Mesenchymal stem cell (in vitro differentiated cells and primary cell): ENCODE data around the gene MAPK1.

Experiments used
- DNase-seq: peaks from one replicate; pipeline ENCODE4 v3.0.0-alpha.2; 2013
- H2AFZ ChIP-seq: one replicate; pipeline ENCODE4 v1.6.1; 2013; ENCODE audit warnings: low read depth, mild to moderate bottlenecking, control low read depth, inconsistent platforms, low read length, moderate library complexity
- H2AK5ac ChIP-seq: 2 replicates; pipeline ENCODE4 v1.6.1; 2013; ENCODE audit warnings: low read length, moderate library complexity, mild to moderate bottlenecking, inconsistent platforms; ENCODE audit not compliant: severe bottlenecking
- H2BK120ac ChIP-seq: one replicate; pipeline ENCODE4 v1.6.1; 2013; ENCODE audit warnings: low read depth, mild to moderate bottlenecking, inconsistent platforms, low read length, moderate library complexity
- H2BK12ac ChIP-seq, 2 experiments: one replicate each; pipeline ENCODE4 v1.6.1; 2013; ENCODE audit warnings: inconsistent platforms in 2 of 2, low read length in 2 of 2, mild to moderate bottlenecking in 2 of 2, moderate library complexity in 2 of 2, control low read depth in 1 of 2
- H2BK15ac ChIP-seq: one replicate; pipeline ENCODE4 v1.6.1; 2013; ENCODE audit warnings: mild to moderate bottlenecking, low read depth, inconsistent platforms; ENCODE audit not compliant: poor library complexity, severe bottlenecking
- H2BK5ac ChIP-seq: 2 replicates; pipeline ENCODE4 v1.6.1; 2013; ENCODE audit warnings: low read depth, mild to moderate bottlenecking, low read length, control low read depth, inconsistent platforms; ENCODE audit not compliant: poor library complexity, severe bottlenecking
- H3K14ac ChIP-seq, 2 experiments: one replicate each; pipeline ENCODE4 v1.6.1; 2013; ENCODE audit warnings: inconsistent platforms in 2 of 2, low read length in 2 of 2, control low read depth in 1 of 2, mild to moderate bottlenecking in 1 of 2, moderate library complexity in 1 of 2
- H3K18ac ChIP-seq, 2 experiments: one replicate each; pipeline ENCODE4 v1.6.1; 2013; ENCODE audit warnings: inconsistent platforms in 2 of 2, low read length in 2 of 2, control low read depth in 1 of 2, low read depth in 1 of 2, mild to moderate bottlenecking in 1 of 2
- H3K23ac ChIP-seq, 2 experiments: one replicate each; pipeline ENCODE4 v1.6.1; 2013; ENCODE audit warnings: inconsistent platforms in 2 of 2, low read length in 2 of 2, mild to moderate bottlenecking in 2 of 2, moderate library complexity in 2 of 2, control low read depth in 1 of 2
- H3K27ac ChIP-seq: 2 replicates; pipeline ENCODE4 v1.5.1; 2013; ENCODE audit warnings: mild to moderate bottlenecking, moderate library complexity, low read length, control low read depth, inconsistent platforms; ENCODE audit not compliant: poor library complexity, severe bottlenecking
- H3K27me3 ChIP-seq, 2 experiments: 2 replicates each; pipeline versions ENCODE4 v1.6.1 to v1.7.0; 2013; ENCODE audit warnings: low read length in 2 of 2, mild to moderate bottlenecking in 2 of 2, moderate library complexity in 2 of 2, control low read depth in 1 of 2, inconsistent platforms in 1 of 2; ENCODE audit not compliant: control insufficient read depth in 1 of 2, insufficient read depth in 1 of 2
- H3K36me3 ChIP-seq, 2 experiments: 2 replicates each; pipeline versions ENCODE4 v1.6.1 to v1.7.0; 2013; ENCODE audit warnings: low read length in 2 of 2, control low read depth in 1 of 2, inconsistent platforms in 1 of 2, low read depth in 1 of 2, mild to moderate bottlenecking in 1 of 2; ENCODE audit not compliant: insufficient read depth in 2 of 2, control insufficient read depth in 1 of 2
- H3K4ac ChIP-seq, 2 experiments: one replicate each; pipeline ENCODE4 v1.6.1; 2013; ENCODE audit warnings: inconsistent platforms in 2 of 2, low read length in 2 of 2, mild to moderate bottlenecking in 2 of 2, moderate library complexity in 2 of 2, control low read depth in 1 of 2, low read depth in 1 of 2
- H3K4me1 ChIP-seq: 2 replicates; pipeline ENCODE4 v1.6.1; 2013; ENCODE audit warnings: low read depth, low read length, control low read depth; ENCODE audit not compliant: control insufficient read depth, insufficient read depth
- H3K4me2 ChIP-seq: 2 replicates; pipeline ENCODE4 v1.6.1; 2013; ENCODE audit warnings: low read length, mild to moderate bottlenecking, inconsistent platforms; ENCODE audit not compliant: poor library complexity, severe bottlenecking
- H3K4me3 ChIP-seq, 2 experiments: 2 replicates each; pipeline versions ENCODE4 v1.5.1 to v1.7.0; 2013; ENCODE audit warnings: low read length in 2 of 2, mild to moderate bottlenecking in 2 of 2, control low read depth in 1 of 2, low read depth in 1 of 2; ENCODE audit not compliant: insufficient read depth in 1 of 2
- H3K79me1 ChIP-seq: replicated peaks from 2 replicates; pipeline ENCODE4 v1.6.1; 2013; ENCODE audit warnings: mild to moderate bottlenecking, control low read depth, low read length, inconsistent platforms; ENCODE audit not compliant: poor library complexity, severe bottlenecking
- H3K9ac ChIP-seq: 2 replicates; pipeline ENCODE4 v1.7.0; 2013; ENCODE audit warnings: mild to moderate bottlenecking, low read length, moderate library complexity
- H3K9me3 ChIP-seq: 2 replicates; pipeline ENCODE4 v1.7.0; 2013; ENCODE audit warnings: mild to moderate bottlenecking, low read length; ENCODE audit not compliant: control insufficient read depth
- H4K8ac ChIP-seq: one replicate; pipeline ENCODE4 v1.6.1; 2013; ENCODE audit warnings: inconsistent platforms, mild to moderate bottlenecking, low read length, moderate library complexity
- H4K91ac ChIP-seq: one replicate; pipeline ENCODE4 v1.6.1; 2013; ENCODE audit warnings: mild to moderate bottlenecking, low read length, inconsistent platforms
- WGBS: methylation state at CpG from one replicate; pipeline ENCODE4 v1.1.7; 2013; ENCODE audit warnings: mixed read lengths; 5-methylcytosine and 5-hydroxymethylcytosine counted together

The MAPK1 gene

GRCh38 chr22:21710156-21710555, 157.3 kb downstream of the MAPK1 start:
- Histone ChIP-seq H2BK15ac (no peak overlapping the region), H3K4me3 (no peak overlapping the region), H3K4ac (no peak overlapping the region), H3K23ac (no peak overlapping the region), H2BK120ac (no peak overlapping the region), H2AK5ac (no peak overlapping the region), H3K27me3 (peaks cover 0 to 11% of the 10 kb centered on the region in 2 experiments), H4K8ac (no peak overlapping the region), H2BK12ac (no peak overlapping the region), H3K27ac (no peak overlapping the region), H4K91ac (no peak overlapping the region), H3K14ac (no peak overlapping the region), H2AFZ (no peak overlapping the region), H2BK5ac (no peak overlapping the region), H3K4me1 (peaks cover 4% of the 10 kb centered on the region), H3K18ac (no peak overlapping the region), H3K9me3 (no peaks in the 10 kb centered on the region), H3K9ac (no peak overlapping the region), H3K79me1 (no peaks in the 10 kb centered on the region), H3K36me3 (no peaks in the 10 kb centered on the region), H3K4me2 (no peak overlapping the region)
- WGBS, result 78% methylated on average over 7 of the region's 7 CpGs
- no peak for DNase-seq

GRCh38 chr22:21709688-21710087, 157.8 kb downstream of the MAPK1 start:
- Histone ChIP-seq H3K9ac (no peak overlapping the region), H3K23ac (no peak overlapping the region), H3K9me3 (no peaks in the 10 kb centered on the region), H2AK5ac (no peak overlapping the region), H2BK15ac (no peak overlapping the region), H3K4ac (no peak overlapping the region), H2BK12ac (no peak overlapping the region), H3K18ac (no peak overlapping the region), H4K8ac (no peak overlapping the region), H3K4me2 (no peak overlapping the region), H3K27me3 (peaks cover 0 to 11% of the 10 kb centered on the region in 2 experiments), H3K14ac (no peak overlapping the region), H3K4me3 (no peak overlapping the region), H3K4me1 (peaks cover 4% of the 10 kb centered on the region), H2BK5ac (no peak overlapping the region), H2BK120ac (no peak overlapping the region), H2AFZ (no peak overlapping the region), H3K27ac (no peak overlapping the region), H3K36me3 (no peaks in the 10 kb centered on the region), H4K91ac (no peak overlapping the region), H3K79me1 (no peaks in the 10 kb centered on the region)
- DNase-seq, result no peak
- 86% methylated on average over 8 of the region's 8 CpGs for WGBS

DNA sequence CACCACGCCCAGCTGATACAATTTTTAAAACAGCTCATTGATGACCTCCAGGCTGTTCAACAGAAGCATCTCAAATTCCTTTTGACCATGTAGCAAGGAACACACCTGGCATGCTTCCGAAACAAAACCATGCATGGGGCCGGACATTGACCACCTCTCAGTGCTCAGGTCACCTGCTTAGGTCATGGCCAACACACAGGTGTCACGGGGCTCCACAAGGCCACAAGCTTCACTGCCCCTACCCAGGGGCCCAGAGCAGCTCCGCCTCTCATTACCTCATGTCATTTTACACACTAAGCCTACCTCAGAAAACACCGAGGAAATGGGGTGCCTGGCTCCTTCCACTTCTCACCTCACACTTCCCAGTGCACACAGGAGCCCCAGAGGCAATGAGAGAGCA, 158.5 kb downstream of the MAPK1 start:
- Histone ChIP-seq H3K14ac (no peak overlapping the region), H3K4ac (no peak overlapping the region), H2BK120ac (no peak overlapping the region), H2BK5ac (no peak overlapping the region), H3K4me3 (no peak overlapping the region), H3K4me1 (peaks cover 4% of the 10 kb centered on the region), H3K4me2 (no peak overlapping the region), H4K8ac (no peak overlapping the region), H3K36me3 (no peaks in the 10 kb centered on the region), H3K9ac (no peak overlapping the region), H2BK15ac (no peak overlapping the region), H2AFZ (no peak overlapping the region), H2AK5ac (no peak overlapping the region), H3K27me3 (peaks cover 0 to 4% of the 10 kb centered on the region in 2 experiments), H3K23ac (no peak overlapping the region), H3K9me3 (no peaks in the 10 kb centered on the region), H3K18ac (no peak overlapping the region), H3K79me1 (no peaks in the 10 kb centered on the region), H2BK12ac (no peak overlapping the region), H4K91ac (no peak overlapping the region), H3K27ac (no peak overlapping the region)
- WGBS, result 93% methylated on average over 6 of the region's 6 CpGs
- DNase-seq, result no peak

GRCh38 chr22:21707677-21708076, 159.8 kb downstream of the MAPK1 start:
- H3K36me3 ChIP-seq, result no peaks in the 10 kb centered on the region
- no peak overlapping the region for H3K18ac ChIP-seq
- DNase-seq, result no peak
- no peak overlapping the region for H2BK5ac ChIP-seq
- no peaks in the 10 kb centered on the region for H3K27me3 ChIP-seq
- no peak overlapping the region for H3K9ac ChIP-seq
- no peak overlapping the region for H2BK12ac ChIP-seq
- no peak overlapping the region for H4K8ac ChIP-seq
- WGBS, result 51% methylated on average over 3 of the region's 3 CpGs
- no peak overlapping the region for H3K4ac ChIP-seq
- peaks cover 2% of the 10 kb centered on the region for H3K4me1 ChIP-seq
- no peaks in the 10 kb centered on the region for H3K9me3 ChIP-seq
- H2AK5ac ChIP-seq, result no peak overlapping the region
- H3K4me3 ChIP-seq, result no peak overlapping the region
- no peak overlapping the region for H3K14ac ChIP-seq
- H2BK15ac ChIP-seq, result no peak overlapping the region
- H3K27ac ChIP-seq, result no peak overlapping the region
- H3K79me1 ChIP-seq, result no peaks in the 10 kb centered on the region
- H2BK120ac ChIP-seq, result no peak overlapping the region
- no peak overlapping the region for H2AFZ ChIP-seq
- no peak overlapping the region for H3K4me2 ChIP-seq
- H4K91ac ChIP-seq, result no peak overlapping the region
- no peak overlapping the region for H3K23ac ChIP-seq
